ENCODE results near the gene ICAM5. TPM values are rescaled to one million over a fixed set of nuclear protein-coding genes. Genes with fewer than 3 reads are reported as not detected.

The ICAM5 gene
- total and polyA plus RNA-seq, 4 donors, result 1.4 to 3.7 (median 2.5) TPM

DNA sequence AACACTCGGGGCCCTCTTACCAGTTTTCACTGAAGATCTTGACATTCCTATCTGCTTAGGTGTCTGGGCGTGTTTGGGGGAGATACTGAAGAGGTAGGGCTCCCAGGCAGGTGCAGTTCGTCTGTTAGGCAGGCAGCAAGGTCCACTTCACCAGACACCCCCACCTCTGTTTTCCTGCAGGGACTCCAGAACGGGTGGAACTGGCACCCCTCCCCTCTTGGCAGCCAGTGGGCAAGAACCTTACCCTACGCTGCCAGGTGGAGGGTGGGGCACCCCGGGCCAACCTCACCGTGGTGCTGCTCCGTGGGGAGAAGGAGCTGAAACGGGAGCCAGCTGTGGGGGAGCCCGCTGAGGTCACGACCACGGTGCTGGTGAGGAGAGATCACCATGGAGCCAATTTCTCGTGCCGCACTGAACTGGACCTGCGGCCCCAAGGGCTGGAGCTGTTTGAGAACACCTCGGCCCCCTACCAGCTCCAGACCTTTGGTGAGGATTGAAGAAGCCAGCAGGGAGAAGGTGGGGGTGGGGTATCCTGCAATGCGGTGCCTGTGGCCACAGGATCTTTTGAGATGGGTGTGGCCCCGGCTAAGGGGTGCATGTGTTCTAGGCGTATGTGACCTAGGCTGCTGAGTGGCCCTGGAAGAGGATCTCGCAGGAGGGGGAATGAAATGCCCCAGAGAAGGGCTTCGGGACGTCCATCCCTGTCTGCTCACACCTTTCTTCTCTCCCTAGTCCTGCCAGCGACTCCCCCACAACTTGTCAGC is 6.3 kb upstream of the ICAM5 start:
- Histone ChIP-seq H3K27me3 (ENCODE audit: control insufficient read depth, insufficient read depth, low read length) (peaks cover 32% of the 10 kb centered on the region), H3K4me1 (ENCODE audit: control insufficient read depth, insufficient read depth, low read length) (peaks cover 12% of the 10 kb centered on the region), H3K4me3 (ENCODE audit: low read depth, low read length) (no peak overlapping the region), H3K9me3 (ENCODE audit: control insufficient read depth, insufficient read depth, low read length) (no peaks in the 10 kb centered on the region), H3K27ac (ENCODE audit: low read depth, low read length) (no peak overlapping the region), H3K36me3 (ENCODE audit: control insufficient read depth, insufficient read depth, low read length) (peaks cover 2% of the 10 kb centered on the region)
- no peak for DNase-seq (ENCODE audit: low read depth in 4 of 6, low spot score in 6 of 6)
- 48% methylated on average over 18 of the region's 23 CpGs for WGBS (ENCODE audit: insufficient coverage)

DNA sequence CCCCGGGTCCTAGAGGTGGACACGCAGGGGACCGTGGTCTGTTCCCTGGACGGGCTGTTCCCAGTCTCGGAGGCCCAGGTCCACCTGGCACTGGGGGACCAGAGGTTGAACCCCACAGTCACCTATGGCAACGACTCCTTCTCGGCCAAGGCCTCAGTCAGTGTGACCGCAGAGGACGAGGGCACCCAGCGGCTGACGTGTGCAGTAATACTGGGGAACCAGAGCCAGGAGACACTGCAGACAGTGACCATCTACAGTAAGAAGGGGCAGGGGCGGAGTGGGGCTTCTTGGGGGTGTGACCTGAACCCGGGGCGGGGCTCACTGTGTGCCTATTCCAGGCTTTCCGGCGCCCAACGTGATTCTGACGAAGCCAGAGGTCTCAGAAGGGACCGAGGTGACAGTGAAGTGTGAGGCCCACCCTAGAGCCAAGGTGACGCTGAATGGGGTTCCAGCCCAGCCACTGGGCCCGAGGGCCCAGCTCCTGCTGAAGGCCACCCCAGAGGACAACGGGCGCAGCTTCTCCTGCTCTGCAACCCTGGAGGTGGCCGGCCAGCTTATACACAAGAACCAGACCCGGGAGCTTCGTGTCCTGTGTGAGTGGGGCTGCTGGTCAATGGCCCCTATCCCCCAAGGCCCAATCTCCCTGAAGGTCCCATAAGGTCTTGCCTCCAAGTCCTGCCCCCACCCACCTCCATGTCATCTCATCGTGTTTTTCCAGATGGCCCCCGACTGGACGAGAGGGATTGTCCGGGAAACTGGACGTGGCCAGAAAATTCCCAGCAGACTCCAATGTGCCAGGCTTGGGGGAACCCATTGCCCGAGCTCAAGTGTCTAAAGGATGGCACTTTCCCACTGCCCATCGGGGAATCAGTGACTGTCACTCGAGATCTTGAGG is 5.4 kb upstream of the ICAM5 start:
- peaks cover 37% of the 10 kb centered on the region for H3K27me3 ChIP-seq (ENCODE audit: control insufficient read depth, insufficient read depth, low read length)
- no peak overlapping the region for H3K27ac ChIP-seq (ENCODE audit: low read depth, low read length)
- WGBS (ENCODE audit: insufficient coverage), result 87% methylated on average over 32 of the region's 34 CpGs
- H3K36me3 ChIP-seq (ENCODE audit: control insufficient read depth, insufficient read depth, low read length), result peaks cover 2% of the 10 kb centered on the region
- H3K9me3 ChIP-seq (ENCODE audit: control insufficient read depth, insufficient read depth, low read length), result no peaks in the 10 kb centered on the region
- no peak for DNase-seq (ENCODE audit: low read depth in 4 of 6, low spot score in 6 of 6)
- no peak overlapping the region for H3K4me3 ChIP-seq (ENCODE audit: low read depth, low read length)
- H3K4me1 ChIP-seq (ENCODE audit: control insufficient read depth, insufficient read depth, low read length), result peaks cover 20% of the 10 kb centered on the region

DNA sequence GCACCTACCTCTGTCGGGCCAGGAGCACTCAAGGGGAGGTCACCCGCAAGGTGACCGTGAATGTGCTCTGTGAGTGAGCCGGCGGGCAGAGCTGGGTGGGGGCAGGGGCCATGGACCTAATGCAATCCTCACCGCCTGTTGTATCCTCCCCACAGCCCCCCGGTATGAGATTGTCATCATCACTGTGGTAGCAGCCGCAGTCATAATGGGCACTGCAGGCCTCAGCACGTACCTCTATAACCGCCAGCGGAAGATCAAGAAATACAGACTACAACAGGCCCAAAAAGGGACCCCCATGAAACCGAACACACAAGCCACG is 4.8 kb upstream of the ICAM5 start:
- no peak overlapping the region for H3K4me3 ChIP-seq (ENCODE audit: low read depth, low read length)
- no peak for DNase-seq (ENCODE audit: low read depth in 4 of 6, low spot score in 6 of 6)
- 89% methylated on average over 12 of the region's 13 CpGs for WGBS (ENCODE audit: insufficient coverage)
- peaks cover 2% of the 10 kb centered on the region for H3K36me3 ChIP-seq (ENCODE audit: control insufficient read depth, insufficient read depth, low read length)
- no peaks in the 10 kb centered on the region for H3K9me3 ChIP-seq (ENCODE audit: control insufficient read depth, insufficient read depth, low read length)
- peaks cover 41% of the 10 kb centered on the region for H3K27me3 ChIP-seq (ENCODE audit: control insufficient read depth, insufficient read depth, low read length)
- H3K4me1 ChIP-seq (ENCODE audit: control insufficient read depth, insufficient read depth, low read length), result peaks cover 26% of the 10 kb centered on the region
- no peak overlapping the region for H3K27ac ChIP-seq (ENCODE audit: low read depth, low read length)

DNA sequence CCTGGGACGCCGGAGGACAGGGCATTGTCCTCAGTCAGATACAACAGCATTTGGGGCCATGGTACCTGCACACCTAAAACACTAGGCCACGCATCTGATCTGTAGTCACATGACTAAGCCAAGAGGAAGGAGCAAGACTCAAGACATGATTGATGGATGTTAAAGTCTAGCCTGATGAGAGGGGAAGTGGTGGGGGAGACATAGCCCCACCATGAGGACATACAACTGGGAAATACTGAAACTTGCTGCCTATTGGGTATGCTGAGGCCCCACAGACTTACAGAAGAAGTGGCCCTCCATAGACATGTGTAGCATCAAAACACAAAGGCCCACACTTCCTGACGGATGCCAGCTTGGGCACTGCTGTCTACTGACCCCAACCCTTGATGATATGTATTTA is 4.4 kb upstream of the ICAM5 start:
- WGBS (ENCODE audit: insufficient coverage), result 94% methylated on average over 2 of the region's 4 CpGs
- H3K27ac ChIP-seq (ENCODE audit: low read depth, low read length), result no peak overlapping the region
- peaks cover 31% of the 10 kb centered on the region for H3K4me1 ChIP-seq (ENCODE audit: control insufficient read depth, insufficient read depth, low read length)
- no peak for DNase-seq (ENCODE audit: low read depth in 4 of 6, low spot score in 6 of 6)
- peaks cover 46% of the 10 kb centered on the region for H3K27me3 ChIP-seq (ENCODE audit: control insufficient read depth, insufficient read depth, low read length)
- no peak overlapping the region for H3K4me3 ChIP-seq (ENCODE audit: low read depth, low read length)
- H3K9me3 ChIP-seq (ENCODE audit: control insufficient read depth, insufficient read depth, low read length), result no peaks in the 10 kb centered on the region
- H3K36me3 ChIP-seq (ENCODE audit: control insufficient read depth, insufficient read depth, low read length), result peaks cover 2% of the 10 kb centered on the region

DNA sequence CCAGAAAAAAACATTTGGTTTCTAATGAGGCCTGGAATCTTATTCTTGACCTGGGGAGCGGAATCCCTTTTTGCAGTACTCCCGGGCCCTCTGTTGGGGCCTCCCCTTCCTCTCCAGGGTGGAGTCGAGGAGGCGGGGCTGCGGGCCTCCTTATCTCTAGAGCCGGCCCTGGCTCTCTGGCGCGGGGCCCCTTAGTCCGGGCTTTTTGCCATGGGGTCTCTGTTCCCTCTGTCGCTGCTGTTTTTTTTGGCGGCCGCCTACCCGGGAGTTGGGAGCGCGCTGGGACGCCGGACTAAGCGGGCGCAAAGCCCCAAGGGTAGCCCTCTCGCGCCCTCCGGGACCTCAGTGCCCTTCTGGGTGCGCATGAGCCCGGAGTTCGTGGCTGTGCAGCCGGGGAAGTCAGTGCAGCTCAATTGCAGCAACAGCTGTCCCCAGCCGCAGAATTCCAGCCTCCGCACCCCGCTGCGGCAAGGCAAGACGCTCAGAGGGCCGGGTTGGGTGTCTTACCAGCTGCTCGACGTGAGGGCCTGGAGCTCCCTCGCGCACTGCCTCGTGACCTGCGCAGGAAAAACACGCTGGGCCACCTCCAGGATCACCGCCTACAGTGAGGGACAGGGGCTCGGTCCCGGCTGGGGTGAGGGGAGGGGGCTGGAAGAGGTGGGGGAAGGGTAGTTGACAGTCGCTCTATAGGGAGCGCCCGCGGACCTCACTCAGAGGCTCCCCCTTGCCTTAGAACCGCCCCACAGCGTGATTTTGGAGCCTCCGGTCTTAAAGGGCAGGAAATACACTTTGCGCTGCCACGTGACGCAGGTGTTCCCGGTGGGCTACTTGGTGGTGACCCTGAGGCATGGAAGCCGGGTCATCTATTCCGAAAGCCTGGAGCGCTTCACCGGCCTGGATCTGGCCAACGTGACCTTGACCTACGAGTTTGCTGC is 2.7 kb upstream of the ICAM5 start, which contains the start of gene ICAM4:
ICAM4 (plus strand) TSS at position 153 of the 935 bp plus-strand sequence; CDS start at position 211, 58 bp downstream.
- no peaks in the 10 kb centered on the region for H3K9me3 ChIP-seq (ENCODE audit: control insufficient read depth, insufficient read depth, low read length)
- DNase-seq (ENCODE audit: low read depth in 4 of 6, low spot score in 6 of 6), result no peak
- no peak within 1 kb of the TSS for H3K27ac ChIP-seq (ENCODE audit: low read depth, low read length)
- no peak within 1 kb of the TSS for H3K4me3 ChIP-seq (ENCODE audit: low read depth, low read length)
- WGBS (ENCODE audit: insufficient coverage), result 2% methylated on average over 58 of the region's 59 CpGs
- H3K27me3 ChIP-seq (ENCODE audit: control insufficient read depth, insufficient read depth, low read length), result peaks cover 63% of the 10 kb centered on the region
- peaks cover 48% of the 10 kb centered on the region for H3K4me1 ChIP-seq (ENCODE audit: control insufficient read depth, insufficient read depth, low read length)
- peaks cover 2% of the 10 kb centered on the region for H3K36me3 ChIP-seq (ENCODE audit: control insufficient read depth, insufficient read depth, low read length)

DNA sequence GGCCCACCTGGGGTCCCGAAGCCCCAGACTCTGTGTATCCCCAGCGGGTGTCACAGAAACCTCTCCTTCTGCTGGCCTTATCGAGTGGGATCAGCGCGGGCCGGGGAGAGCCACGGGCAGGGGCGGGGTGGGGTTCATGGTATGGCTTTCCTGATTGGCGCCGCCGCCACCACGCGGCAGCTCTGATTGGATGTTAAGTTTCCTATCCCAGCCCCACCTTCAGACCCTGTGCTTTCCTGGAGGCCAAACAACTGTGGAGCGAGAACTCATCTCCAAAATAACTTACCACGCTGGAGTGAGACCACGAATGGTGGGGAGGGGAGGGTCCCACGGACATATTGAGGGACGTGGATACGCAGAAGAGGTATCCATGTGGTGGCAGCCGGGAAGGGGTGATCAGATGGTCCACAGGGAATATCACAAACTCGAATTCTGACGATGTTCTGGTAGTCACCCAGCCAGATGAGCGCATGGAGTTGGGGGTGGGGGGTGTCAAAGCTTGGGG is 1.0 kb upstream of the ICAM5 start:
- H3K36me3 ChIP-seq (ENCODE audit: control insufficient read depth, insufficient read depth, low read length), result peaks cover 5% of the 10 kb centered on the region
- WGBS (ENCODE audit: insufficient coverage), result under 1% methylated on average over 14 of the region's 23 CpGs
- no peak overlapping the region for H3K27ac ChIP-seq (ENCODE audit: low read depth, low read length)
- no peak overlapping the region for H3K4me3 ChIP-seq (ENCODE audit: low read depth, low read length)
- DNase-seq (ENCODE audit: low read depth in 4 of 6, low spot score in 6 of 6), result peak in 1 of 6 donors; percentile 51
- H3K9me3 ChIP-seq (ENCODE audit: control insufficient read depth, insufficient read depth, low read length), result no peaks in the 10 kb centered on the region
- H3K27me3 ChIP-seq (ENCODE audit: control insufficient read depth, insufficient read depth, low read length), result peaks cover 74% of the 10 kb centered on the region
- peaks cover 61% of the 10 kb centered on the region for H3K4me1 ChIP-seq (ENCODE audit: control insufficient read depth, insufficient read depth, low read length)

DNA sequence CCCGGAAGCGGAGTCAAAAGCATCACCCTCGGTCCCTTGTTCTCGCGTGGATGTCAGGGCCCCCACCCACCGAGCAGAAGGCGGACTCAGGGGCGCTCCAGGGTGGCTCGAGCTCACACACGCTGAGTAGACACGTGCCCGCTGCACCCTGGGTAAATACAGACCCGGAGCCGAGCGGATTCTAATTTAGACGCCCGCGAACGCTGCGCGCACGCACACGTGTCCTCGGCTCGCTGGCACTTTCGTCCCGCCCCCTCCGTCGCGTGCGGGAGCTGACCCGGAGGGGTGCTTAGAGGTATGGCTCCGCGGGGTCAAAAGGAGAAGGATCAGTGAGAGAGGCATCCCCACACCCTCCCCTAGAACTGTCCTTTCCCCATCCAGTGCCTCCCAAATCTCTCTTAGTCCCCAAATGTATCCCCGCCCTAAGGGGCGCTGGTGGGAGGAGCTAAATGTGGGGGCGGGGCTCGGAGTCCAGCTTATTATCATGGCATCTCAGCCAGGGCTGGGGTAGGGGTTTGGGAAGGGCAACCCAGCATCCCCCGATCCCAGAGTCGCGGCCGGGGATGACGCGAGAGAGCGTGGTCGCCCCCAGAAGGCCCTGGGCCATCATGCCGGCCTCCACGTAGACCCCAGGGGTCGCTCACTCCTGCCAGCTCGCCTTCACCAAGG is 451 bp upstream of the ICAM5 start:
- H3K4me1 ChIP-seq (ENCODE audit: control insufficient read depth, insufficient read depth, low read length), result peaks cover 62% of the 10 kb centered on the region
- DNase-seq (ENCODE audit: low read depth in 4 of 6, low spot score in 6 of 6), result peak in 2 of 6 donors; percentile 61 to 77

DNA sequence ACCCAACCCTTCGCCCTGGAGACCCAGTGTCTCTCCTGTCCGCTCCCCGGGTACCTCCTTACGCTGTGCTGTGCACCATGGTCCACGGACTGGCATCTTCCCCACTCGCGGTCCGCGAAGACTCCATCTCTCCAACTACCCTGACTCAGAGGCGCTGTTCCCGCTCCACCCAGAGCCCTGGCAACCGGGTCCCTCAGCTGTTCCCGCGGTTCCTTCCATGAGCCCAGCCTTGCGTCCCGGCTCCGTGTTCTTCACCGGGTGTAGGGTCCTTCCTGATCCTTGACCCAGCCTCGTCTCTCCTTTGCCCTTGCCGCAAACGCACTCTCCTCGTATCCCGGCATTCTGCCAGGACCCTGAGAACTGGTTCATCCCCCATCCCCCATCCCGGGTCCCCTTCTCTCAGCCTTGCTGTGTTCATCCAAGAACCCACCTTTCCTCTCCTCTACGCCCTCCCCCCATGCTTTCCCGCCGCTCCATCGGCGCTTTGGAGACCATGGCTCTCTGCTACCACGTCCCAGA is 664 bp downstream of the ICAM5 start:
- peaks cover 66% of the 10 kb centered on the region for H3K4me1 ChIP-seq (ENCODE audit: control insufficient read depth, insufficient read depth, low read length)
- no peaks in the 10 kb centered on the region for H3K9me3 ChIP-seq (ENCODE audit: control insufficient read depth, insufficient read depth, low read length)
- peaks cover 92% of the 10 kb centered on the region for H3K27me3 ChIP-seq (ENCODE audit: control insufficient read depth, insufficient read depth, low read length)
- peaks cover 9% of the 10 kb centered on the region for H3K36me3 ChIP-seq (ENCODE audit: control insufficient read depth, insufficient read depth, low read length)
- no peak overlapping the region for H3K27ac ChIP-seq (ENCODE audit: low read depth, low read length)
- H3K4me3 ChIP-seq (ENCODE audit: low read depth, low read length), result peak overlapping the region; percentile 9
- under 1% methylated on average over 30 of the region's 30 CpGs for WGBS (ENCODE audit: insufficient coverage)
- no peak for DNase-seq (ENCODE audit: low read depth in 4 of 6, low spot score in 6 of 6)

More for the DNA sequence above, 451 bp upstream of the ICAM5 start:
- peaks cover 80% of the 10 kb centered on the region for H3K27me3 ChIP-seq (ENCODE audit: control insufficient read depth, insufficient read depth, low read length)
- H3K36me3 ChIP-seq (ENCODE audit: control insufficient read depth, insufficient read depth, low read length), result peaks cover 7% of the 10 kb centered on the region
- H3K9me3 ChIP-seq (ENCODE audit: control insufficient read depth, insufficient read depth, low read length), result no peaks in the 10 kb centered on the region
- H3K27ac ChIP-seq (ENCODE audit: low read depth, low read length), result no peak overlapping the region
- WGBS (ENCODE audit: insufficient coverage), result under 1% methylated on average over 38 of the region's 50 CpGs
- peak overlapping the region; percentile 9 for H3K4me3 ChIP-seq (ENCODE audit: low read depth, low read length)

Data from spinal cord (tissue), 10 donors.